Caki2 (cell line): Measurements from ENCODE around the gene SRSF2. TPM values are rescaled to one million over a fixed set of nuclear protein-coding genes. Genes with fewer than 3 reads are reported as not detected.

ENCODE experiments used
- DNase-seq: peaks from one replicate; pipeline ENCODE4 v3.0.0-alpha.2; 2015; ENCODE audit warnings: low read depth
- in situ Hi-C: cut with HindIII; loops from 2 replicates; pipeline ENCODE4 v1.10.0; 2016; ENCODE audit warnings: low sequenced_read_pairs, low pct_unique_long_range_greater_than_20kb, mixed read lengths
- total RNA-seq: library from RNA; depleted of rRNA; stranded (reverse); fragments of >200 nt; shearing (Covaris generic); gene quantifications from 2 replicates; pipeline ENCODE4 v1.2.3, GENCODE V29; 2014; ENCODE audit warnings: low replicate concordance; rRNA removed

Gene SRSF2
- total RNA-seq, 1 experiment from 2014 or later = 212 TPM

DNA sequence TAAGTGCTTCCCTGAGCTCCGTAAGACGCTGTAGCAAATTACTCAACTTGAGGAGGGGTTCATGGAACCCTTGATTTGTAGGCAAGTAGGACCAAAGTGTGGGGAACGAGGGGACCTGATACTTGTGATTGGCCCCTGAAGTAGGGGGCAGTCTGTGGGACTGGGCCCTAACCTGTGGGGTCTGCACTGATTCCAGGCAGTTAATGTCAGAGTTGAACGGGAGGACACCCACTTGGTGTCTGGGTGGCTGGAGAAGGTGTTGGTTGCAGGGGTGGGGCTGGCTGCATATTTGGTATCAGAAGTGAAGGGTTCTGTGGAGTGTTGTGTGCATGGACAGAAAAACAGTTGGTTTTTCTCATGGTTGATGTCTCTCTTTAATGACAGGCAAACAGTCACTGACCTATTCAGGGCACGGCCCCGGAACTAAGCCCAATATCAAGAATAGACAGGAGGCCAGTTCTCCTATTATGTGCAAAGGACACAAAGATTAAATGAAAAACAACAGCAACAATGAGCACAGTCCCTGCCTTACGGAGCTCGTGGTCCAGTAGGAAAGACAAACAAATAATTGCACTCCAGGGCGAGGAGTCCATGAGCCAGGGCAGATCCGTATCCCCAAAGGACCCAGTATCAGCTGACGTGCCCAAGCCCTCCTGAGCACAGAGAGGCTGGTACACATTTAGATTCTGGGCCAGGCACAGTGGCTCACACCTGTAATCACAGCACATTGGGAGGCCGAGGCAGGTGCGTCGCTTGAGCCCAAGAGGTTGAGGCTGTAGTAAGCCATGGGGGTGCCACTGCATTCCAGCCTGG is 45.5 kb downstream of the SRSF2 start:
- in situ Hi-C loops = no loop called here
- DNase-seq = peak; percentile 68

DNA sequence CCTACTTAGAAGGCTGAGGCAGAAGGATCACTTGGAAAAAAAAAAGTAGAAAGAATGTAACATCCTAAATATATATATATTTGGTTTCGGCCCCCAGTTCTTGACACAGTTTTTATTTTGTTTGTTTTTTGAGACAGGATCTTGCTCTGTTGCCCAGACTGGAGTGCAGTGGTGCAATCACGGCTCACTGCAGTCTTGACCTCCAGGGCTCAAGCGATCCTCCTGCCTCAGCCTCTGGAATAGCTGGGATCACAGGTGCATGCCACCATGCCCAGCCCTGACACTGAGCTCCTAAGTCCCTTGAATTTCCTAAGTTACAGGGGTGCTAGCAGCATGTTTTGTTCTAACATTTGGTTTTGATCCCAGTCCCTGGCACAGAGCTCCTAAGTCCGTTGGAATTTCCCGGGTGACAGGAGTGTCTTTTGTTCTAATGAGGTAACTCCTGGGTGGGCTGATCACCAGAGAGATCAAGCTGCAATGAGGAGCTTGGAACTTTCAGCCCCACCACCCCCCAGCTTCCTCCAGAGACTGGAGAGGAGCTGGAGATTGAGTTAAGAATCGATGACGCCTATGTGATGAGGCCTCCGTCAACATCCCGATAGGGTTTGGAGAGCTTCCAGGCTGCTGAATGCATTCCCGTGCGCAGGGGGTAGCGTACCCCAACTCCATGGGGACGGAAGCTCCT is 46.4 kb downstream of the SRSF2 start:
- in situ Hi-C loops = no loop called here
- no peak for DNase-seq

DNA sequence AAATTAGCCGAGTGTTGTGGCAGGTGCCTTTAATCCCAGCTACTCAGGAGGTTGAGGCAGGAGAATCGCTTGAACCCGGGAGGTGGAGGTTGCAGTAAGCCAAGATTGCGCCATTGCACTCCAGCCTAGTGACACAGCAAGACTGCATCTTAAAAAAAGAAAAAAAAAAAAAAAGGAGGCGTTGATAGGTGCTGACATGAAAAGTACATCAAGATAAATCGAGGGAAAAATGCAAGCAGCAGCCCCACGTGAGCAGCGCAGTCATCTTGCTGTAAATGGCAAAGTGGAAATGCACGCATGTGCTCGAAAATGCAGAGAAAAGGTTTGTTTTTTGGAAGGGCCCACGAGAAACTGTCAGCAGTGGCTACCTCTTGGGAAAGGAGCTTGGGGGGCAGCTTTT is 47.3 kb downstream of the SRSF2 start:
- DNase-seq = no peak
- in situ Hi-C loops = no loop called here

DNA sequence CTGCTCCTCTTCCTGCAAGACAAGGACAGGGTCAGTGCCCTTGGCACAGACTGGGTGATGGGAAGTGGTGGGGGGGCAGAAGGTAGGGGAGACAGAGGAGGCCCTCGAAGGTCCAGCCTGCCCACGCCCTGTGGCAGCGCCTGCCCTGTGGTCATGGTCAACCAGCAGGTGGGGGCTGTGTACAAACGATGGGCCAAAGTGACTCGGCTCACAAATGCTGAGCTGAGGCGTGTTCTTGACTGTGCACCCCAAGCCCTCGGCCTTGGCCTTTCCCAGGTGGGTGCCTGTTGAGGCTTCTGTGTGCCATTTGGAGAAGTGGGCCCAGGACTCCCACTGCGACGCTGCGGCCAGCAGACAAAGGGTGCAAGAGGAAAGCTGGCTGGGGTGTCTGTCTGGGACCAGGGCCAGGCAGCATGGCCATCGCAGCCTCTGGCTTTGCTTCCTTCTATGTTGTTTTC is 48.9 kb downstream of the SRSF2 start:
- in situ Hi-C loops = no loop called here
- DNase-seq = peak; percentile 55

DNA sequence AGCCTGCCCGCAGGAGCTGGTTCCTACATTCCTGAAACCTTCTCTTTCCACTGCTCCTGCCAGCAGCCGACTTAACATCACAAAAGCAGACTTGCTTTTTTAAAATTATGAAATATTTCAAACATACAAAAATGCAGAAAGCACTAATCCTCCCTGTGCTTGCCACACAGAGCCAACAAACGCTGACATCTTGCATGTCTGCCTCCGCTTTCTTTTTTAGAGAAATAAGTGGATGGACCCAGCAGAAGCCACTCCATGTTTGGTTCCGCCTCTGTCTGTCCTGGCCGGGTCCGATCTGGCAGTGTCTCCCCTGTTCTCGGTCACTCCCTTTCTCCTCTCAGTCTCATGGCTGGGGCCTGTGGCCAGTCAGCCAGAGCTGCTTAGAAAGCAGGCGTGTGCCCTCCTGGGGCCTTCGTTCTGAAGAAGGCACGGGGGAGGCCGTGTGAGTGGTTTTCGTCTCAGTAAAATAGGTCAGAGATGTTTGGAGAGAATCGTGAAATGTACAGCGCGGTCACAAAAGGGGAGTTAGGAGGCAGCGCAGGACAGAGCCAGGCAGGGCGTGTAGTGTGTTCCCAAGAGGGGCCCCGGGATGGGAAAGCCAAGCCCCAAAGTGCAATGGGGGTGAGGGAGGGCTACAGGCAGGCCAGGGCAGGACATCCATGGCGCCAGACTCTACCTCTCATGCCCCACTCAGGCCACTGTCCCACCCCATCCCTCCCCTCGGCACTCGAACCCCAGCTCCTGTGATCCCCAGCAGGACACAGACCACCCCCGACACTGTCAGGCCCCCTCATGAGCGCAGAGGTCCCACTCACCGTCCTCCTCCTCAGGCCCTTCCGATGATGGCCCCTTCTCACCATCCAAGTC is 49.6 kb downstream of the SRSF2 start:
- no peak for DNase-seq
- in situ Hi-C loops = no loop called here

DNA sequence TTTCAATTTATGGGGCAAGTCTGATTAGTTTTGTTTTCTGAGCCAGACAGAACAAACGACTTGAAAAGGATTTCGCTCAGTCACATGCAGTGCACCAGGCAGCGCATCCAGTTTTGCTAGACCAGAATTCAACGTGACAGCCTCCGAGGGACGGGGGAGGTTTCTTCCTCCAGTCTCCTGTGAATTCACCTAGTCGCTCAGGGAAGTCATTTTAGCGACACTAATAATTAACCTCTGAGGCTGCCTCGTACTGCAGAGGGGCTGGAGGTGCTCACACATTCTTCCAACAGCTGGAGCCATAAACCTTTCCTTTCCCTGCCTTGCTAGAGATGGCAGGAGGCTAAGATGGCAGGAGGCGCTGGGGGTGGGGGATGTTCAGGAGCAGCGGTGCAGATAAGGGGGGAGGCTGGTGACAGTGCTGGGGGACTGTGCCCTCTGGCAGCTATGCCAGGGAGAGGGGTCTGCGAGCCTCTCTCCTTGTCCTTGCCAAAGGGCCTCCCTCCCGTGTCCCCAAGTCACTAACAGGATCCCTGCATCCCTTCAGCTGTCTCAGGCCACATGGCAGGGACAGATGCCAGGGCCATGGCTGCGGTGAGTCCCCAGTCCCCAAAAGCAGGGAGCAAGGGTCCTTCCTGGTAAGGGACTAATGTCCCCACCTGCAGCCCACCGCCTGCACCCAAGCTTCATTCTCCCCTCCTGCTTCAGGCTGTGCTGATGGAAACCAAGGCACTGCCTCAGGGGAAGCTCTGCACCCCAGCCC is 50.4 kb downstream of the SRSF2 start:
- in situ Hi-C loops = no loop called here
- peak; percentile 29 for DNase-seq

DNA sequence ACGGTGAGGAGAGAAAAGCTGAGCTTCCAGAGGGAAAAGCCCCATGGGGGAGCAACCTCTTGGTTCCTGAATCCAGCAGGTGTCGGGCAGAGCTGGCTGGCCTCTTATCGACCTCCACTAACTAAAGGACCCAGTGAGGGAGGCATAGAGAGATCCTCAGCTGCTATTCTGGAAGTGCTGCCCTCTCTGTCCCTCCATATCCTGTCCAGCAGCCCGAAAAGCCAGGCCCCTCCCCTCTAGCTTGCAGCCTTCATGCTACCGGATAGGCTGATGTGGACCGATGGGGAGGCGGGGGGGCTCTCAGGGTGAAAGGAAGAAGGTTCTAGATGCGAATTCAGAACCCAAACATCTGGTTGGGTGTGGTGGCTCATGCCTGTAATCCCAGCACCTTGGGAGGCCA is 51.3 kb downstream of the SRSF2 start:
- in situ Hi-C loops = no loop called here
- no peak for DNase-seq

DNA sequence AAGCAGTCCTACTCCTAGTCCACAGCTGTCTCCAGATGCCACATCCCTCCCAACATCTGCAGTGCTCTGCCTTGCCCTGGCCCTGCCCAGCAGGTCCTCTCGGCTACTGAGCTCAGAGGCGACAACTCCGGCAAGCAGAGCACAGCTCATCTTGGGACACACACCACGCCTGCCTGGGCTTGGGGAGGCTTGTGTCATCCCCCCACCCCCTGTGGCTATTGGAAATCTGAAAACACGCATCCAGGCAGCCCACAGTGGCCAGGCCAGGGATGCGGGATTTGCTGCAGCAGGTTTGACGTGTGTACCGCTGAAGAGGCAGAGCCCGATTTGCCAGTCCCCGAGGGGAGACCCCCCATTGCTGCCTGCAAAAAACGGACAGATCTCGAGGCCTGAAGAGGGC is 51.8 kb downstream of the SRSF2 start:
- no peak for DNase-seq
- in situ Hi-C loops = no loop called here

DNA sequence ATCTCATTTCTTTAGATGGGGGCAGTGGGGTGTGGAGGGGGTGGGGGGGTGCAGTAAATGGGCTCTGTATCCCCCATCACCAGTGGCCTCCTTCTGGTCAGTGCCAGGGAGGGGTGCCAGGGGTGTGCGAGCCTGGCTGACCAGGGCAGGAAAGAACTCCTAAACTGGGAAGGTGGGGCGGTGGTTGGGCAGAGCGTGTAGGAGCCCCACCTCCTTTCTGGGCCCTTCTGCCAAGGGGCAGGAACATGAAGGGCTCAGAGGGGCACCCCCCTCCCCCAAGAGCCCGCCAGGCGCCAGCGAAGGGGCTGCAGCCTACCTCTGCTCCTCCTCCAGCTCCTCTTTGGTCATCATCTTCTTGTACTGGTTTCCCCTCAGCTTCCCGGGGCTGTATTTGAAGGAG is 52.4 kb downstream of the SRSF2 start:
- in situ Hi-C loops = no loop called here
- DNase-seq = no peak

Other genes with a start within 250 kb of the SRSF2 start
- gene RHBDF2, start 235.9 kb downstream of the SRSF2 start, total RNA-seq = 17.5 and 33.6 TPM in 2 replicates
- 0.52 and 1.6 TPM in 2 replicates for gene CYGB, start 199.6 kb downstream of the SRSF2 start, total RNA-seq
- gene PRCD, start 197.3 kb downstream of the SRSF2 start, total RNA-seq = not detected in 2 replicates
- gene ST6GALNAC2, start 151.5 kb downstream of the SRSF2 start, total RNA-seq = 2.8 and 5.3 TPM in 2 replicates
- gene ST6GALNAC1, start 93.6 kb downstream of the SRSF2 start, total RNA-seq = not detected in 2 replicates
- gene MXRA7, start 26.4 kb downstream of the SRSF2 start, total RNA-seq = 64.5 and 101 TPM in 2 replicates
- gene JMJD6, start 10.7 kb downstream of the SRSF2 start, total RNA-seq = 14.4 and 22.7 TPM in 2 replicates
- 40.5 and 56.8 TPM in 2 replicates for gene METTL23, start 10.5 kb downstream of the SRSF2 start, total RNA-seq
- 8.5 and 19.0 TPM in 2 replicates for gene MFSD11, start 788 bp upstream of the SRSF2 start, total RNA-seq
- gene MGAT5B, start 131.1 kb upstream of the SRSF2 start, total RNA-seq = 3.1 and 9.6 TPM in 2 replicates